HFF-Myc (cell line): ENCODE results near the gene ANKRD9.

ENCODE experiments used
- DNase-seq: peaks from one replicate; pipeline ENCODE4 v3.0.0-alpha.2; 2011; ENCODE audit warnings: low read depth; ENCODE audit errors: extremely low read depth
- H3K4me3 ChIP-seq: replicated peaks from 2 replicates; pipeline ENCODE4 v1.5.1; 2011; ENCODE audit warnings: low read depth, mild to moderate bottlenecking, control low read depth, low read length
- TF ChIP-seq, protein P1 (sequence below): IDR thresholded peaks from 2 replicates; pipeline ENCODE4 v1.5.1; 2012; ENCODE audit warnings: mild to moderate bottlenecking, low read depth, low read length, control low read depth; ENCODE audit errors: missing control alignments

ANKRD9 gene

GRCh38 chr14:102514987-102515733, 5.6 kb upstream of the ANKRD9 start:
- TF ChIP-seq, protein P1, sequence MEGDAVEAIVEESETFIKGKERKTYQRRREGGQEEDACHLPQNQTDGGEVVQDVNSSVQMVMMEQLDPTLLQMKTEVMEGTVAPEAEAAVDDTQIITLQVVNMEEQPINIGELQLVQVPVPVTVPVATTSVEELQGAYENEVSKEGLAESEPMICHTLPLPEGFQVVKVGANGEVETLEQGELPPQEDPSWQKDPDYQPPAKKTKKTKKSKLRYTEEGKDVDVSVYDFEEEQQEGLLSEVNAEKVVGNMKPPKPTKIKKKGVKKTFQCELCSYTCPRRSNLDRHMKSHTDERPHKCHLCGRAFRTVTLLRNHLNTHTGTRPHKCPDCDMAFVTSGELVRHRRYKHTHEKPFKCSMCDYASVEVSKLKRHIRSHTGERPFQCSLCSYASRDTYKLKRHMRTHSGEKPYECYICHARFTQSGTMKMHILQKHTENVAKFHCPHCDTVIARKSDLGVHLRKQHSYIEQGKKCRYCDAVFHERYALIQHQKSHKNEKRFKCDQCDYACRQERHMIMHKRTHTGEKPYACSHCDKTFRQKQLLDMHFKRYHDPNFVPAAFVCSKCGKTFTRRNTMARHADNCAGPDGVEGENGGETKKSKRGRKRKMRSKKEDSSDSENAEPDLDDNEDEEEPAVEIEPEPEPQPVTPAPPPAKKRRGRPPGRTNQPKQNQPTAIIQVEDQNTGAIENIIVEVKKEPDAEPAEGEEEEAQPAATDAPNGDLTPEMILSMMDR, result no peak
- DNase-seq, result no peak
- no peak overlapping the region for H3K4me3 ChIP-seq

GRCh38 chr14:102513899-102514772, 4.6 kb upstream of the ANKRD9 start:
- no peak overlapping the region for H3K4me3 ChIP-seq
- DNase-seq, result no peak
- TF ChIP-seq, protein P1, result no peak

GRCh38 chr14:102512793-102513300, 3.3 kb upstream of the ANKRD9 start:
- TF ChIP-seq, protein P1, result no peak
- no peak overlapping the region for H3K4me3 ChIP-seq
- DNase-seq, result no peak

- TF ChIP-seq, protein P1, result no peak
- DNase-seq, result no peak
- H3K4me3 ChIP-seq, result no peak overlapping the region
These were observed 2.0 kb upstream of the ANKRD9 start for GRCh38 chr14:102511538-102511937.

DNA sequence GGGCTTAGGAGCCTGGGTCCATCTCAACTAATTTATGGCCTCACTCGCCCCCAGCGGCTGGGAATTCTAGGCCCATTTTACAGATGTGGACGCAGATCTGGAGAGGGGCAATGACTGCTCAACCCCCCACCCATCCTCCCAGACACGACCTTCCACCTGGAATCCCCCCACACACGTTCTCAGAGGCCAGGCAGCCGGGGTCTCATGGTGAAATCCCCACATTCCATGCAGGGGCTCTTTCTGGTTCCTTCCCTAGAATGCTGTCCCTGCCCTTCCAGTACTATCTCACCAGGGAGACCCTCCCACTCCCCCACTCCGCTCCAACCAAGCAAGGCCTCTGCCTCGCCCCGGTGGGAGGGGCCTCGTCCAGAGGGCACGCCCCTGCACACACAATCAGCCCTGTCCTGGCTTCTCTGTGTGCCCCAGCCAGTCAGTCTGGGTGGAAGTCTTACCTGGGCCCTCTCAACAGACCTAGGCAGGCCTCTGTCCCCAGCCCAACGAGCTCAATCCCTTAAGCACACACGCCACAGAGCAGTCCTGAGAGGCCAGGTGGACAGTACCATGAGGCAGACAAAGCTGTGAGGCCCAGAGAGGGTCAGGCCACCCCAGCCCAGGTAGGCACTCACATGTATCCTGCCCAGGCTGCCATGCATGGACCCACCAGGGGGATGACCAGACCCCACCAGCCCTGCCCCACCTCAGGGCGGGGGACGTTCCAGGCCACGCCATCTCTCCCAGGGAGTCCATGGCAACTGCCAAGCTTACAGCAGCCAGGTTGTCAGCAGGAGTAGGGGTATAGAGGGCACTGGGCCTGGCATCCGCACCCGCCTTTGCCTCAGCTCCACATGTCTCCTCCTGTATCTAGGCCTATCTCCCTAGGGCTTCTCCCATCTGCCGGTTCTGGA, 1.3 kb upstream of the ANKRD9 start:
- TF ChIP-seq, protein P1, result no peak
- DNase-seq, result no peak
- no peak overlapping the region for H3K4me3 ChIP-seq
